GM21381 (cell line): ENCODE data around the gene TTC31.
"Not testable (repeated sequence)": the region's sequence is repeated elsewhere in the genome, so short reads cannot be mapped to it uniquely, and the experiment has no call there.

Experiments used
- ATAC-seq: cut with Tn5 transposase; IDR thresholded peaks from one replicate; pipeline ENCODE4 v1.9.1; 2021; ENCODE audit warnings: mild to moderate bottlenecking, moderate library complexity; ENCODE audit not compliant: unreplicated experiment

TTC31 gene

DNA sequence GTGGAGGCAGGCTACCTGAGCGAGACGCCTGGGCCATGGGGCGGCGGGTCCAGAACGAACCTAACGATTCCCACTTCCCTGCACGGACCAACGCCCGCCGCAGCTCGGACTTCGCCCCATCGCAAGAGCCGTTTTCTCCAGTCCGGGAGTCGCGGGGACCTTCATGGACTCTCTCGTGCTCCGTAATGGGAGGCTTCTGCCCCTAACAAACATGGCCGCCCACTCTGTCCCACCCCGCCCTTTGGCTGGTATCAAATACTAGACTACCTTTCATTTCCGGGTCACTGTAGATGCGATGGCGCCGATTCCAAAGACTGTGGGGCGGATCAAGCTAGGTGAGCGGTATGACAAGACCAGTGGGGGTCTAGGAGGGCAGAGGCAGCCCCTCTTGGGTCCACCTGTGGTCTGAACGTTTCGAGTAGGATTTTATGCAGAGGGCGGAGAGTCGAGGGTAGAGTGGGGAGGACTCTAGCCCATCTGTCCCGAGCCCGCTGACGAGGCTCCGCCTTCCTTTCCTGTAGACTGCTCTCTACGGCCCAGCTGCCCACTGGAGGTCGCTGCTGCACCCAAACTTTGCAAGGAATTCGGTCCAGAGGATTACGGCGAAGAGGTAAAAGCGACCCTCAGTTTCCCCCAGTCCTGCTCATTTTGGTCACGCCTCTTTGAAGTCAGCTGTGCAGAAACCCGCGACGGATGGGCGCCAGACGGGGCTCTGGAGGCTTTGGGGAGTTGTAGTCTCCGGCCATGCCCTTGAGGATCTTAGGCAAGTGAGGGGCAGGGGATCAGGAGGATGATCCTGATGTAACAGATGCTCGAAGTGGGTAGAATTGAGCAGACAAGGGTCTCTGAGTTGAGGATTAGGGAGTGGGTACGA, at the start of gene TTC31, which contains the start of gene CCDC142:
Gene TTC31 (plus strand): TSS at position 281 of the 874 bp plus-strand sequence. CDS start 15 bp downstream, at position 296.
Gene CCDC142 (minus strand): TSS at position 198 of the 874 bp plus-strand sequence. CDS start 161 bp downstream, at position 37.
- ATAC-seq = peak; percentile 86

DNA sequence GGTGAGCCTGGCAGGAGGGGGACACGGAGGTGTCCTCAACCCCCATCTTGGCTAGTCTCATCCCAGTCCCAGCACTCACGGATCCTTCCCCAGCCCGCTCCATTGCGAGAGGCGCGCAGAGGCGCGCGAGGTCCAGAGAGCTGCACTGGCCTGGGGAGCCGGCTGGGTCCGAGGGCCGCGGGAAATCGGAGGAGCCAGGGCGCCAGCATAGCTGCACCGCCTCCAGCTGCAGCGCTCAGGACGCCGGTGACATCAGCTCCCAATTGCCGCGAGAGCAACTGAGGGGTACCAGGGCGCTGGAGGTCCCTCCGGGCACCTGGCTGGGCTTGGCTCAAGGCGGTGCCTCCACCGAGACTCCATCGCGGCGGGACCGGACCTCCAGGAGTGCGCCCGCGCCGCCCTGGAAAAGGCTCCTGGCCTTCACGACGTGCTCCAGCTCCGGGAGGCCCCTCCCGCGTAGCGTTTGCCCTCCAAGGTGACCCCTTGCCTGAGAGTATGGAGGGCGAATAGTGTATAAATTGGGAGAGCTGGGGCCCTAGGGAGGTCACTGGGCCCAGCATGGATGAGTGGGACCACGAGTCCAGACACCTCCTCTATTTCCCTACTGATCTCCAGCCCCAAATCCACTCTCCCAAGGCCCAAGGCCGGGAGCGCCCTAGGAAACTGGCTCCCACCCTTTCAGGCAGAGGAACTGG, 46.6 kb upstream of the TTC31 start:
- no peak for ATAC-seq

- no peak for ATAC-seq
Measured at GRCh38 chr2:74436848-74437695, 45.8 kb upstream of the TTC31 start.

GRCh38 chr2:74438248-74438647, 44.6 kb upstream of the TTC31 start:
- ATAC-seq = no peak

- no peak for ATAC-seq
Measured at GRCh38 chr2:74439373-74439772, 43.5 kb upstream of the TTC31 start.

- no peak for ATAC-seq
Measured at GRCh38 chr2:74439803-74440377, 43.0 kb upstream of the TTC31 start.

- peak; percentile 85 for ATAC-seq
Measured at GRCh38 chr2:74440378-74441169, 42.3 kb upstream of the TTC31 start.

DNA sequence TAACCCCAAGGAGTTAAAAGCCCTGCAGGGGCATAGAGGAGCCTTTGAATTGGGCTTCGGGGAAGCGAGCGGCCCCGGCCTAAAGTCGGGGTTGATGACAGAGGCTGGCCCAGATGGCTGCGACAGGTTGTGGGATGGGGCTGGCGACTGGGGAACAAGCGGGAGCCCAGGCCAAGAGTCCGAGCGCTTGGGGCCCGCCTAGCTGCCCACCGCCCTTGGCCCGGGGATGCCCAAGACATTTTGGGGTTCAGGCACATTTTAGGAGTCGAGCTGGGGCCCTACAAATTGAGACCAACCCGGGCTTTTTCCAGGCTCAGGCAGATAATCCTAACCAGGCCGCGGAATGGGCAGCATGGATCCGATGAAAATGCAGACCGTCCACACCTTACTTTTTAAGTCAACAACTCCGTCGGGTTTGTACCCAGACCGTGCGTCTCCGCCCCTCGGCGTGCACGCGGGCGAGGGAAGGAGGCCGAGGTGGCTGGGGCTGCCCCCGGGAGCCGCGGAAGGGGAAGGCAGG, 41.7 kb upstream of the TTC31 start:
- no peak for ATAC-seq

- no peak for ATAC-seq
Measured at GRCh38 chr2:74441690-74442482, 41.0 kb upstream of the TTC31 start, which contains the start of gene RTKN. Gene RTKN (minus strand): TSS chr2:74441937. CDS start chr2:74441816, 121 bp downstream.

- not testable (repeated sequence) for ATAC-seq
Measured at GRCh38 chr2:74442483-74443297, 40.2 kb upstream of the TTC31 start.

- ATAC-seq = no peak
Measured at GRCh38 chr2:74444498-74445318, 38.2 kb upstream of the TTC31 start.

GRCh38 chr2:74447230-74447999, 35.5 kb upstream of the TTC31 start:
- no peak for ATAC-seq

DNA sequence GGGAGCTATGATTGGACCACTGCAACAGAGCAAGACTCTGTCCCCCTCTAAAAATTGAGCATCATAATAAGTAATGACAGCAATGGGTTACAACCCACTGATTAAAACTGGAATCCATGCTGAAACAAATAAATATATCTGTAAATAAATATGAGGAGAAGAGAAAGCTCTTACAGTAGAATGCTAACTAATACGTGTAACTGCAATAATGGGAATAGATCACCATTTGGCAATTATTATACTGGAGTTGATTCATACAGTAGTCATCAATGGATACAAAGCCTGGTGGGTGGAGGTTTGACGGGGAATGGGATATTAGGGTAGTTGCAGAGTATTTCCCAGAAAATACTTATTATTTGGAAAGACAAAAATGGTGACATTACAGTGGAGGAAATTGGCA, 34.1 kb upstream of the TTC31 start:
- no peak for ATAC-seq

- ATAC-seq = no peak
Measured at GRCh38 chr2:74450570-74451190, 32.2 kb upstream of the TTC31 start.

GRCh38 chr2:74454654-74455511, 28.0 kb upstream of the TTC31 start, which contains the start of gene INO80B:
Gene INO80B (plus strand): TSS chr2:74455087. CDS start chr2:74455117, 30 bp downstream.
- peak; percentile 42 for ATAC-seq
